WERI-Rb-1 (cell line): ENCODE data around the gene PCDH18.

ENCODE experiments used
- DNase-seq: peaks from one replicate; pipeline ENCODE4 v3.0.0-alpha.2; 2020
- H3K27ac ChIP-seq: fragments of 250-450 bp; sonication (Bioruptor Pico); 2 replicates; pipeline ENCODE4 v1.5.1; 2020; ENCODE audit warnings: mild to moderate bottlenecking, moderate library complexity
- H3K27me3 ChIP-seq: fragments of 250-450 bp; sonication (Bioruptor Pico); 2 replicates; pipeline ENCODE4 v1.5.1; 2021; ENCODE audit warnings: mild to moderate bottlenecking, low read depth, moderate library complexity; ENCODE audit not compliant: insufficient read depth, severe bottlenecking
- H3K36me3 ChIP-seq: fragments of 250-450 bp; sonication (Bioruptor Pico); 2 replicates; pipeline ENCODE4 v1.5.1; 2020; ENCODE audit warnings: mild to moderate bottlenecking, moderate library complexity
- H3K4me3 ChIP-seq: 2 replicates; pipeline ENCODE4 v1.5.1; 2011; ENCODE audit warnings: low read depth, mild to moderate bottlenecking, control low read depth, low read length
- H3K9me3 ChIP-seq: fragments of 250-450 bp; sonication (Bioruptor Pico); 2 replicates; pipeline ENCODE4 v1.5.1; 2021; ENCODE audit warnings: mild to moderate bottlenecking, moderate library complexity; ENCODE audit not compliant: severe bottlenecking
- CTCF ChIP-seq: IDR thresholded peaks from 2 replicates; pipeline ENCODE4 v1.5.1; 2011; ENCODE audit warnings: low read depth, mild to moderate bottlenecking, control low read depth, inconsistent platforms, low read length

Gene PCDH18

GRCh38 chr4:137531986-137532868, at the start of gene PCDH18:
Gene PCDH18, minus strand, starts transcription at chr4:137532494. Its CDS starts 406 bp downstream, at chr4:137532088.
- Histone ChIP-seq H3K4me3 (no peak within 1 kb of the TSS), H3K9me3 (no peaks in the 10 kb centered on the region), H3K27ac (no peak within 1 kb of the TSS), H3K36me3 (no peaks in the 10 kb centered on the region), H3K27me3 (no peaks in the 10 kb centered on the region)
- DNase-seq: no peak
- no peak for TF ChIP-seq CTCF

- no peak for DNase-seq
- Histone ChIP-seq H3K4me3 (no peak overlapping the region), H3K27ac (no peak overlapping the region), H3K36me3 (no peaks in the 10 kb centered on the region), H3K9me3 (no peaks in the 10 kb centered on the region), H3K27me3 (no peaks in the 10 kb centered on the region)
- TF ChIP-seq CTCF: no peak
Observed at GRCh38 chr4:137576446-137576845, 44.2 kb upstream of the PCDH18 start.

GRCh38 chr4:137572647-137573046, 40.4 kb upstream of the PCDH18 start:
- H3K27ac ChIP-seq: no peak overlapping the region
- H3K36me3 ChIP-seq: no peaks in the 10 kb centered on the region
- H3K9me3 ChIP-seq: no peaks in the 10 kb centered on the region
- no peak for TF ChIP-seq CTCF
- no peak for DNase-seq
- no peaks in the 10 kb centered on the region for H3K27me3 ChIP-seq
- no peak overlapping the region for H3K4me3 ChIP-seq

GRCh38 chr4:137572163-137572562, 39.9 kb upstream of the PCDH18 start:
- H3K9me3 ChIP-seq: no peaks in the 10 kb centered on the region
- H3K27ac ChIP-seq: no peak overlapping the region
- TF ChIP-seq CTCF: no peak
- H3K27me3 ChIP-seq: no peaks in the 10 kb centered on the region
- no peak for DNase-seq
- H3K36me3 ChIP-seq: no peaks in the 10 kb centered on the region
- H3K4me3 ChIP-seq: no peak overlapping the region

- H3K36me3 ChIP-seq: no peaks in the 10 kb centered on the region
- no peaks in the 10 kb centered on the region for H3K27me3 ChIP-seq
- no peak overlapping the region for H3K27ac ChIP-seq
- no peak for DNase-seq
- no peak for TF ChIP-seq CTCF
- H3K9me3 ChIP-seq: no peaks in the 10 kb centered on the region
- no peak overlapping the region for H3K4me3 ChIP-seq
Observed at GRCh38 chr4:137559801-137560200, 27.5 kb upstream of the PCDH18 start.
